WTC11 (cell line): ENCODE data around the gene ENG.

ENCODE experiments used
- ATF3 ChIP-seq: sonication (generic); formaldehyde crosslinking; conservative IDR thresholded peaks from 2 replicates; pipeline ENCODE4 v1.8.1; 2022; ENCODE audit warnings: mild to moderate bottlenecking, missing genetic modification reagents
- CREB1 ChIP-seq: sonication (generic); formaldehyde crosslinking; IDR thresholded peaks from 2 replicates; pipeline ENCODE4 v1.8.0; 2023; ENCODE audit warnings: mild to moderate bottlenecking, missing genetic modification reagents
- CTCF ChIP-seq: fragments of 200-600 bp; IDR thresholded peaks from 2 replicates; pipeline ENCODE4 v1.8.0; 2022; ENCODE audit warnings: antibody characterized with exemption
- FOXK1 ChIP-seq: sonication (generic); formaldehyde crosslinking; IDR thresholded peaks from 2 replicates; pipeline ENCODE4 v1.8.0; 2022; ENCODE audit warnings: mild to moderate bottlenecking, moderate library complexity, missing genetic modification reagents
- JUN ChIP-seq: sonication (generic); formaldehyde crosslinking; IDR thresholded peaks from 2 replicates; pipeline ENCODE4 v1.8.0; 2023; ENCODE audit warnings: mild to moderate bottlenecking, missing genetic modification reagents
- SP1 ChIP-seq: sonication (generic); formaldehyde crosslinking; conservative IDR thresholded peaks from 2 replicates; pipeline ENCODE4 v1.8.1; 2022; ENCODE audit warnings: missing genetic modification reagents
- ZBTB21 ChIP-seq: sonication (generic); formaldehyde crosslinking; IDR thresholded peaks from 2 replicates; pipeline ENCODE4 v1.8.1; 2023; ENCODE audit warnings: mild to moderate bottlenecking, missing genetic modification reagents, borderline replicate concordance

GRCh38 chr9:127768698-127769097 is 85.8 kb downstream of the ENG start:
- no peak for TF ChIP-seq ATF3
- TF ChIP-seq CTCF: no peak
- TF ChIP-seq FOXK1 (CRISPR knock-in tag): no peak
- no peak for TF ChIP-seq CREB1 (CRISPR knock-in tag)
- no peak for TF ChIP-seq JUN
- TF ChIP-seq SP1: no peak
- TF ChIP-seq ZBTB21 (CRISPR knock-in tag): no peak
